ENCODE results near the gene PRICKLE1.

Gene PRICKLE1

GRCh38 chr12:42565633-42566032, 23.9 kb downstream of the PRICKLE1 start:
- Histone ChIP-seq H3K4me1 (ENCODE audit: insufficient read depth, low read length) (no peaks in the 10 kb centered on the region), H3K27me3 (ENCODE audit: insufficient read depth, low read length, poor library complexity) (no peaks in the 10 kb centered on the region), H4K20me1 (ENCODE audit: insufficient read depth, low read length) (no peaks in the 10 kb centered on the region), H2AFZ (ENCODE audit: low read depth, low read length) (no peak overlapping the region), H3K9ac (ENCODE audit: low read depth, low read length) (no peak overlapping the region), H3K4me3 (ENCODE audit: low read depth in 1 of 2, low read length in 2 of 2) (no peak overlapping the region), H3K4me2 (ENCODE audit: insufficient read depth, low read length) (no peak overlapping the region), H3K36me3 (ENCODE audit: insufficient read depth, low read length) (no peaks in the 10 kb centered on the region), H3K9me3 (ENCODE audit: insufficient read depth, low read length, severe bottlenecking) (no peaks in the 10 kb centered on the region), H3K27ac (ENCODE audit: low read length) (no peak overlapping the region), H3K79me2 (ENCODE audit: insufficient read depth, low read length) (no peaks in the 10 kb centered on the region)
- DNase-seq (no peak), ATAC-seq (ENCODE audit: insufficient read depth, low read depth) (no peak)
- no peak for TF ChIP-seq EZH2 (IDR thresholded peaks at IDR 0.05; ENCODE audit: borderline replicate concordance, low read depth, low read length, severe bottlenecking)
- TF ChIP-seq CTCF (IDR thresholded peaks at IDR 0.05; ENCODE audit: borderline replicate concordance, extremely low read depth, low read length, poor library complexity, severe bottlenecking), result no peak

- TF ChIP-seq EZH2 (IDR thresholded peaks at IDR 0.05; ENCODE audit: borderline replicate concordance, low read depth, low read length, severe bottlenecking) (no peak), CTCF (IDR thresholded peaks at IDR 0.05; ENCODE audit: borderline replicate concordance, extremely low read depth, low read length, poor library complexity, severe bottlenecking) (no peak)
- H3K4me1 ChIP-seq (ENCODE audit: insufficient read depth, low read length), result no peaks in the 10 kb centered on the region
- no peaks in the 10 kb centered on the region for H3K27me3 ChIP-seq (ENCODE audit: insufficient read depth, low read length, poor library complexity)
- ATAC-seq (ENCODE audit: insufficient read depth, low read depth), result no peak
- H3K79me2 ChIP-seq (ENCODE audit: insufficient read depth, low read length), result no peaks in the 10 kb centered on the region
- no peak overlapping the region for H3K4me2 ChIP-seq (ENCODE audit: insufficient read depth, low read length)
- H2AFZ ChIP-seq (ENCODE audit: low read depth, low read length), result no peak overlapping the region
- H4K20me1 ChIP-seq (ENCODE audit: insufficient read depth, low read length), result no peaks in the 10 kb centered on the region
- no peak overlapping the region for H3K9ac ChIP-seq (ENCODE audit: low read depth, low read length)
- H3K4me3 ChIP-seq (ENCODE audit: low read depth in 1 of 2, low read length in 2 of 2), result no peak overlapping the region
- DNase-seq, result no peak
- no peak overlapping the region for H3K27ac ChIP-seq (ENCODE audit: low read length)
- H3K9me3 ChIP-seq (ENCODE audit: insufficient read depth, low read length, severe bottlenecking), result no peaks in the 10 kb centered on the region
- H3K36me3 ChIP-seq (ENCODE audit: insufficient read depth, low read length), result no peaks in the 10 kb centered on the region
These were observed 24.6 kb downstream of the PRICKLE1 start for GRCh38 chr12:42564996-42565395.

- Histone ChIP-seq H3K4me2 (ENCODE audit: insufficient read depth, low read length) (no peak overlapping the region), H3K36me3 (ENCODE audit: insufficient read depth, low read length) (no peaks in the 10 kb centered on the region), H3K9ac (ENCODE audit: low read depth, low read length) (no peak overlapping the region), H4K20me1 (ENCODE audit: insufficient read depth, low read length) (no peaks in the 10 kb centered on the region), H3K27me3 (ENCODE audit: insufficient read depth, low read length, poor library complexity) (no peaks in the 10 kb centered on the region), H2AFZ (ENCODE audit: low read depth, low read length) (no peak overlapping the region), H3K9me3 (ENCODE audit: insufficient read depth, low read length, severe bottlenecking) (no peaks in the 10 kb centered on the region), H3K79me2 (ENCODE audit: insufficient read depth, low read length) (no peaks in the 10 kb centered on the region), H3K27ac (ENCODE audit: low read length) (no peak overlapping the region), H3K4me3 (ENCODE audit: low read depth in 1 of 2, low read length in 2 of 2) (no peak overlapping the region), H3K4me1 (ENCODE audit: insufficient read depth, low read length) (no peaks in the 10 kb centered on the region)
- DNase-seq, result no peak
- no peak for TF ChIP-seq EZH2 (IDR thresholded peaks at IDR 0.05; ENCODE audit: borderline replicate concordance, low read depth, low read length, severe bottlenecking)
- no peak for TF ChIP-seq CTCF (IDR thresholded peaks at IDR 0.05; ENCODE audit: borderline replicate concordance, extremely low read depth, low read length, poor library complexity, severe bottlenecking)
- ATAC-seq (ENCODE audit: insufficient read depth, low read depth), result no peak
These were observed 25.0 kb downstream of the PRICKLE1 start for GRCh38 chr12:42564556-42564955.

GRCh38 chr12:42560977-42561376, 28.6 kb downstream of the PRICKLE1 start:
- no peaks in the 10 kb centered on the region for H4K20me1 ChIP-seq (ENCODE audit: insufficient read depth, low read length)
- H3K79me2 ChIP-seq (ENCODE audit: insufficient read depth, low read length), result no peaks in the 10 kb centered on the region
- ATAC-seq (ENCODE audit: insufficient read depth, low read depth) (no peak), DNase-seq (no peak)
- H3K9me3 ChIP-seq (ENCODE audit: insufficient read depth, low read length, severe bottlenecking), result no peaks in the 10 kb centered on the region
- no peaks in the 10 kb centered on the region for H3K27me3 ChIP-seq (ENCODE audit: insufficient read depth, low read length, poor library complexity)
- H3K4me3 ChIP-seq (ENCODE audit: low read depth in 1 of 2, low read length in 2 of 2), result no peak overlapping the region
- no peaks in the 10 kb centered on the region for H3K36me3 ChIP-seq (ENCODE audit: insufficient read depth, low read length)
- TF ChIP-seq CTCF (IDR thresholded peaks at IDR 0.05; ENCODE audit: borderline replicate concordance, extremely low read depth, low read length, poor library complexity, severe bottlenecking), result no peak
- TF ChIP-seq EZH2 (IDR thresholded peaks at IDR 0.05; ENCODE audit: borderline replicate concordance, low read depth, low read length, severe bottlenecking), result no peak
- no peak overlapping the region for H2AFZ ChIP-seq (ENCODE audit: low read depth, low read length)
- H3K9ac ChIP-seq (ENCODE audit: low read depth, low read length), result no peak overlapping the region
- H3K27ac ChIP-seq (ENCODE audit: low read length), result no peak overlapping the region
- no peak overlapping the region for H3K4me2 ChIP-seq (ENCODE audit: insufficient read depth, low read length)
- H3K4me1 ChIP-seq (ENCODE audit: insufficient read depth, low read length), result no peaks in the 10 kb centered on the region
